K562 (cell line): ENCODE results near the gene SOCS6. TPM values are rescaled to one million over a fixed set of nuclear protein-coding genes. Genes with fewer than 3 reads are reported as not detected.

Experiments used
- PHF8 ChIP-seq: fragments of 200-600 bp; sonication (generic); IDR thresholded peaks from 2 replicates; pipeline ENCODE4 v1.6.1; 2012; ENCODE audit warnings: mixed run types, mild to moderate bottlenecking, inconsistent platforms, low read length, moderate library complexity, borderline replicate concordance
- RBBP5 ChIP-seq: fragments of 200-600 bp; sonication (generic); IDR thresholded peaks from 2 replicates; pipeline ENCODE4 v1.6.1; 2012; ENCODE audit warnings: borderline replicate concordance, mild to moderate bottlenecking, low read length, control low read depth, inconsistent platforms; ENCODE audit not compliant: insufficient read depth, poor library complexity, severe bottlenecking
- RNF2 ChIP-seq: sonication (generic); IDR thresholded peaks from 2 replicates; pipeline ENCODE4 v1.6.1; 2016
- TAF1 ChIP-seq: IDR thresholded peaks from 2 replicates; pipeline ENCODE4 v1.6.1; 2011; ENCODE audit warnings: mild to moderate bottlenecking, low read length, moderate library complexity; ENCODE audit not compliant: insufficient read depth, control insufficient read depth, severe bottlenecking; ENCODE audit errors: extremely low read depth
- ZNF263 ChIP-seq: sonication (generic); formaldehyde crosslinking; IDR thresholded peaks from 2 replicates; pipeline ENCODE4 v1.8.0; 2022; ENCODE audit warnings: mild to moderate bottlenecking, missing genetic modification reagents, borderline replicate concordance
- ZNF280B ChIP-seq: fragments of 250-450 bp; sonication (Bioruptor Pico); IDR thresholded peaks from 2 replicates; pipeline ENCODE4 v1.5.1; 2021; ENCODE audit warnings: mild to moderate bottlenecking
- polyA plus RNA-seq, 8 experiments: library from polyadenylated mRNA; depleted of rRNA in 4 of 8; stranded (reverse) in 5 of 8; unstranded in 3 of 8; fragments of >200 nt; fragmentation: Nextera tagmentation in 2 of 8; fragmentation: Illumina TruSeq in 1 of 8; extraction: Ambion mirVana in 2 of 8; extraction: Trizol in 1 of 8; gene quantifications; 2 replicates each; pipeline versions ENCODE4 v1.2.1 to v1.2.3, GENCODE V29; 2011 to 2014; ENCODE audit warnings: inconsistent platforms in 1 of 8, missing spikeins in 1 of 8
- total RNA-seq, 7 experiments: library from RNA; depleted of rRNA in 6 of 7; stranded (reverse); fragments of >200 nt in 6 of 7; fragmentation: Illumina TruSeq in 2 of 7; extraction: Trizol in 2 of 7; gene quantifications; 2 replicates each; pipeline versions ENCODE4 v1.2.1 to v1.2.3, GENCODE V29; 2011 to 2021; ENCODE audit warnings: low replicate concordance in 1 of 7
- TF ChIP-seq, protein P1 (sequence below): sonication (generic); formaldehyde crosslinking; IDR thresholded peaks from 2 replicates; pipeline ENCODE4 v1.8.0; 2023; ENCODE audit warnings: missing genetic modification reagents, mild to moderate bottlenecking, borderline replicate concordance
- TF ChIP-seq, protein P2 (sequence below): fragments of 450-650 bp; IDR thresholded peaks from 2 replicates; pipeline ENCODE4 v1.6.1; 2017; ENCODE audit warnings: antibody characterized with exemption, mild to moderate bottlenecking
- TF ChIP-seq, protein P3 (sequence below): fragments of 250-450 bp; sonication (Bioruptor Pico); IDR thresholded peaks from 2 replicates; pipeline ENCODE4 v1.4.0; 2020; ENCODE audit warnings: borderline replicate concordance
- TF ChIP-seq, protein P4 (sequence below): fragments of 200-800 bp; sonication (Bioruptor generic); IDR thresholded peaks from 2 replicates; pipeline ENCODE4 v1.6.1; 2017; ENCODE audit warnings: missing genetic modification characterization, missing compliant biosample characterization

Gene SOCS6
- total and polyA plus RNA-seq, 9 of the 15 experiments (the other 6 are each of a cell fraction or from before 2014, with no cell fraction given), result 2.5 to 7.1 (median 5.6) TPM

- TF ChIP-seq, protein P1, sequence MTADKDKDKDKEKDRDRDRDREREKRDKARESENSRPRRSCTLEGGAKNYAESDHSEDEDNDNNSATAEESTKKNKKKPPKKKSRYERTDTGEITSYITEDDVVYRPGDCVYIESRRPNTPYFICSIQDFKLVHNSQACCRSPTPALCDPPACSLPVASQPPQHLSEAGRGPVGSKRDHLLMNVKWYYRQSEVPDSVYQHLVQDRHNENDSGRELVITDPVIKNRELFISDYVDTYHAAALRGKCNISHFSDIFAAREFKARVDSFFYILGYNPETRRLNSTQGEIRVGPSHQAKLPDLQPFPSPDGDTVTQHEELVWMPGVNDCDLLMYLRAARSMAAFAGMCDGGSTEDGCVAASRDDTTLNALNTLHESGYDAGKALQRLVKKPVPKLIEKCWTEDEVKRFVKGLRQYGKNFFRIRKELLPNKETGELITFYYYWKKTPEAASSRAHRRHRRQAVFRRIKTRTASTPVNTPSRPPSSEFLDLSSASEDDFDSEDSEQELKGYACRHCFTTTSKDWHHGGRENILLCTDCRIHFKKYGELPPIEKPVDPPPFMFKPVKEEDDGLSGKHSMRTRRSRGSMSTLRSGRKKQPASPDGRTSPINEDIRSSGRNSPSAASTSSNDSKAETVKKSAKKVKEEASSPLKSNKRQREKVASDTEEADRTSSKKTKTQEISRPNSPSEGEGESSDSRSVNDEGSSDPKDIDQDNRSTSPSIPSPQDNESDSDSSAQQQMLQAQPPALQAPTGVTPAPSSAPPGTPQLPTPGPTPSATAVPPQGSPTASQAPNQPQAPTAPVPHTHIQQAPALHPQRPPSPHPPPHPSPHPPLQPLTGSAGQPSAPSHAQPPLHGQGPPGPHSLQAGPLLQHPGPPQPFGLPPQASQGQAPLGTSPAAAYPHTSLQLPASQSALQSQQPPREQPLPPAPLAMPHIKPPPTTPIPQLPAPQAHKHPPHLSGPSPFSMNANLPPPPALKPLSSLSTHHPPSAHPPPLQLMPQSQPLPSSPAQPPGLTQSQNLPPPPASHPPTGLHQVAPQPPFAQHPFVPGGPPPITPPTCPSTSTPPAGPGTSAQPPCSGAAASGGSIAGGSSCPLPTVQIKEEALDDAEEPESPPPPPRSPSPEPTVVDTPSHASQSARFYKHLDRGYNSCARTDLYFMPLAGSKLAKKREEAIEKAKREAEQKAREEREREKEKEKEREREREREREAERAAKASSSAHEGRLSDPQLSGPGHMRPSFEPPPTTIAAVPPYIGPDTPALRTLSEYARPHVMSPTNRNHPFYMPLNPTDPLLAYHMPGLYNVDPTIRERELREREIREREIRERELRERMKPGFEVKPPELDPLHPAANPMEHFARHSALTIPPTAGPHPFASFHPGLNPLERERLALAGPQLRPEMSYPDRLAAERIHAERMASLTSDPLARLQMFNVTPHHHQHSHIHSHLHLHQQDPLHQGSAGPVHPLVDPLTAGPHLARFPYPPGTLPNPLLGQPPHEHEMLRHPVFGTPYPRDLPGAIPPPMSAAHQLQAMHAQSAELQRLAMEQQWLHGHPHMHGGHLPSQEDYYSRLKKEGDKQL (CRISPR knock-in tag), result no peak
- TF ChIP-seq, protein P2, sequence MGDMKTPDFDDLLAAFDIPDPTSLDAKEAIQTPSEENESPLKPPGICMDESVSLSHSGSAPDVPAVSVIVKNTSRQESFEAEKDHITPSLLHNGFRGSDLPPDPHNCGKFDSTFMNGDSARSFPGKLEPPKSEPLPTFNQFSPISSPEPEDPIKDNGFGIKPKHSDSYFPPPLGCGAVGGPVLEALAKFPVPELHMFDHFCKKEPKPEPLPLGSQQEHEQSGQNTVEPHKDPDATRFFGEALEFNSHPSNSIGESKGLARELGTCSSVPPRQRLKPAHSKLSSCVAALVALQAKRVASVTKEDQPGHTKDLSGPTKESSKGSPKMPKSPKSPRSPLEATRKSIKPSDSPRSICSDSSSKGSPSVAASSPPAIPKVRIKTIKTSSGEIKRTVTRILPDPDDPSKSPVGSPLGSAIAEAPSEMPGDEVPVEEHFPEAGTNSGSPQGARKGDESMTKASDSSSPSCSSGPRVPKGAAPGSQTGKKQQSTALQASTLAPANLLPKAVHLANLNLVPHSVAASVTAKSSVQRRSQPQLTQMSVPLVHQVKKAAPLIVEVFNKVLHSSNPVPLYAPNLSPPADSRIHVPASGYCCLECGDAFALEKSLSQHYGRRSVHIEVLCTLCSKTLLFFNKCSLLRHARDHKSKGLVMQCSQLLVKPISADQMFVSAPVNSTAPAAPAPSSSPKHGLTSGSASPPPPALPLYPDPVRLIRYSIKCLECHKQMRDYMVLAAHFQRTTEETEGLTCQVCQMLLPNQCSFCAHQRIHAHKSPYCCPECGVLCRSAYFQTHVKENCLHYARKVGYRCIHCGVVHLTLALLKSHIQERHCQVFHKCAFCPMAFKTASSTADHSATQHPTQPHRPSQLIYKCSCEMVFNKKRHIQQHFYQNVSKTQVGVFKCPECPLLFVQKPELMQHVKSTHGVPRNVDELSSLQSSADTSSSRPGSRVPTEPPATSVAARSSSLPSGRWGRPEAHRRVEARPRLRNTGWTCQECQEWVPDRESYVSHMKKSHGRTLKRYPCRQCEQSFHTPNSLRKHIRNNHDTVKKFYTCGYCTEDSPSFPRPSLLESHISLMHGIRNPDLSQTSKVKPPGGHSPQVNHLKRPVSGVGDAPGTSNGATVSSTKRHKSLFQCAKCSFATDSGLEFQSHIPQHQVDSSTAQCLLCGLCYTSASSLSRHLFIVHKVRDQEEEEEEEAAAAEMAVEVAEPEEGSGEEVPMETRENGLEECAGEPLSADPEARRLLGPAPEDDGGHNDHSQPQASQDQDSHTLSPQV, result no peak
- TF ChIP-seq RBBP5 (peak; percentile 72), ZNF280B (CRISPR knock-in tag) (no peak), ZNF263 (CRISPR knock-in tag) (0 out of 2 replicates have a peak, but pooled peaks have one; percentile 24), TAF1 (peak; percentile 43), RNF2 (no peak), PHF8 (peak; percentile 61; the same call in 1 of the 2 replicates)
- TF ChIP-seq, protein P3, sequence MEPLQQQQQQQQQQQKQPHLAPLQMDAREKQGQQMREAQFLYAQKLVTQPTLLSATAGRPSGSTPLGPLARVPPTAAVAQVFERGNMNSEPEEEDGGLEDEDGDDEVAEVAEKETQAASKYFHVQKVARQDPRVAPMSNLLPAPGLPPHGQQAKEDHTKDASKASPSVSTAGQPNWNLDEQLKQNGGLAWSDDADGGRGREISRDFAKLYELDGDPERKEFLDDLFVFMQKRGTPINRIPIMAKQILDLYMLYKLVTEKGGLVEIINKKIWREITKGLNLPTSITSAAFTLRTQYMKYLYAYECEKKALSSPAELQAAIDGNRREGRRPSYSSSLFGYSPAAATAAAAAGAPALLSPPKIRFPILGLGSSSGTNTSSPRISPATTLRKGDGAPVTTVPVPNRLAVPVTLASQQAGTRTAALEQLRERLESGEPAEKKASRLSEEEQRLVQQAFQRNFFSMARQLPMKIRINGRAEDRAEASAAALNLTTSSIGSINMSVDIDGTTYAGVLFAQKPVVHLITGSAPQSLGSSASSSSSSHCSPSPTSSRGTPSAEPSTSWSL, result no peak
- TF ChIP-seq, protein P4, sequence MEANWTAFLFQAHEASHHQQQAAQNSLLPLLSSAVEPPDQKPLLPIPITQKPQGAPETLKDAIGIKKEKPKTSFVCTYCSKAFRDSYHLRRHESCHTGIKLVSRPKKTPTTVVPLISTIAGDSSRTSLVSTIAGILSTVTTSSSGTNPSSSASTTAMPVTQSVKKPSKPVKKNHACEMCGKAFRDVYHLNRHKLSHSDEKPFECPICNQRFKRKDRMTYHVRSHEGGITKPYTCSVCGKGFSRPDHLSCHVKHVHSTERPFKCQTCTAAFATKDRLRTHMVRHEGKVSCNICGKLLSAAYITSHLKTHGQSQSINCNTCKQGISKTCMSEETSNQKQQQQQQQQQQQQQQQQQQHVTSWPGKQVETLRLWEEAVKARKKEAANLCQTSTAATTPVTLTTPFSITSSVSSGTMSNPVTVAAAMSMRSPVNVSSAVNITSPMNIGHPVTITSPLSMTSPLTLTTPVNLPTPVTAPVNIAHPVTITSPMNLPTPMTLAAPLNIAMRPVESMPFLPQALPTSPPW (CRISPR knock-in tag), result peak; percentile 59
Observed at GRCh38 chr18:70288851-70289328, at the start of gene SOCS6 (continued).
